Measurements from ENCODE around the gene SCO2. TPM values are rescaled to one million over a fixed set of nuclear protein-coding genes. Genes with fewer than 3 reads are reported as not detected.

Gene SCO2
- total RNA-seq, 1 donor from 2014 or later: 2.0 TPM

- no peaks in the 10 kb centered on the region for H3K36me3 Mint-ChIP-seq
- H3K27me3 Mint-ChIP-seq: peaks cover 43% of the 10 kb centered on the region
- no peak overlapping the region for H3K27ac Mint-ChIP-seq
- no peak overlapping the region for H3K4me3 Mint-ChIP-seq
- peaks cover 12% of the 10 kb centered on the region for H3K4me1 Mint-ChIP-seq (ENCODE audit: unreplicated experiment)
- no peaks in the 10 kb centered on the region for H3K9me3 Mint-ChIP-seq
- no peak for TF ChIP-seq CTCF (conservative IDR thresholded peaks at IDR 0.05)
- DNase-seq (ENCODE audit: extremely low spot score, unreplicated experiment): no peak
Measured at GRCh38 chr22:50560034-50560433, 34.6 kb upstream of the SCO2 start.

DNA sequence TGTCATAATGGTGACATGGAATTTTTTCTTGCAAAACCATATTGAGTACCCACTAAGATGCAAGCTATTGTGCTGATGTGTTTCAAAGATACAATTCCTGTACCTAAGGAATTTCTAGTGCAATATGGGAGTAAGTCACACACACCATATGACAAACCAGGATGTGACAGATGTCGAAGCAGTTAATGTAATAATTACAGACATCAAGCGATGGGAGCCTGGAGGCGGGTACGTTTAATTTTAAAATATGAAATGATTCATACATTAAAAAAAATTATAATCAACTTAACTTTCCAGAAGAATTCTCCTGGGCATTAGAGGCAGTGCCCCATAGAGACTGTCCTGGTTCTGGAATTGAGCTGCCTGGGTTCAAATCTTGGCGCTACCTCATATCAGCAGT is 31.3 kb upstream of the SCO2 start:
- Mint-ChIP-seq H3K27me3 (peaks cover 43% of the 10 kb centered on the region), H3K36me3 (no peaks in the 10 kb centered on the region), H3K27ac (no peak overlapping the region)

DNA sequence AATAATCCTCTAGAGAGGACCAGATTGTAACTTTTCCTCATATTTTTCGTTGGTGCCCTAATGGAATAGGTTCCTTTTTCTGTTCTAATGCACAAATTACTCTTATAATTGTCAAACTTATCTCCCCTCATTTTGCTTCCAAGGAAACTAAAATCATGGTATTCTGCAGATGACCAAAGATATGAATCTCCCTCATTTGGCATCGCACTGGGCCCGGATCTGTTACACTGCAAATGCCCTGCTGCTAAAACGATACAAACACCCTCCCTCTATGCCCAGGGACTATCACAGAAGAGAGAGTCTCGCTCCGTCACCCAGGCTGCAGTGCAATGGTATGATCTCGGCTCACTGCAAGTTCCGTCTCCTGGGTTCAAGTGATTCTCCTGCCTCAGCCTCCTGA is 27.9 kb upstream of the SCO2 start:
- Mint-ChIP-seq H3K27ac (no peak overlapping the region), H3K27me3 (peaks cover 20% of the 10 kb centered on the region), H3K9me3 (no peaks in the 10 kb centered on the region), H3K4me1 (ENCODE audit: unreplicated experiment) (no peaks in the 10 kb centered on the region), H3K4me3 (no peak overlapping the region), H3K36me3 (no peaks in the 10 kb centered on the region)
- DNase-seq (ENCODE audit: extremely low spot score, unreplicated experiment): no peak
- no peak for TF ChIP-seq CTCF (conservative IDR thresholded peaks at IDR 0.05)

More for the DNA sequence above, 31.3 kb upstream of the SCO2 start:
- H3K4me1 Mint-ChIP-seq (ENCODE audit: unreplicated experiment): no peaks in the 10 kb centered on the region
- no peaks in the 10 kb centered on the region for H3K9me3 Mint-ChIP-seq
- DNase-seq (ENCODE audit: extremely low spot score, unreplicated experiment): no peak
- H3K4me3 Mint-ChIP-seq: no peak overlapping the region
- no peak for TF ChIP-seq CTCF (conservative IDR thresholded peaks at IDR 0.05)

DNA sequence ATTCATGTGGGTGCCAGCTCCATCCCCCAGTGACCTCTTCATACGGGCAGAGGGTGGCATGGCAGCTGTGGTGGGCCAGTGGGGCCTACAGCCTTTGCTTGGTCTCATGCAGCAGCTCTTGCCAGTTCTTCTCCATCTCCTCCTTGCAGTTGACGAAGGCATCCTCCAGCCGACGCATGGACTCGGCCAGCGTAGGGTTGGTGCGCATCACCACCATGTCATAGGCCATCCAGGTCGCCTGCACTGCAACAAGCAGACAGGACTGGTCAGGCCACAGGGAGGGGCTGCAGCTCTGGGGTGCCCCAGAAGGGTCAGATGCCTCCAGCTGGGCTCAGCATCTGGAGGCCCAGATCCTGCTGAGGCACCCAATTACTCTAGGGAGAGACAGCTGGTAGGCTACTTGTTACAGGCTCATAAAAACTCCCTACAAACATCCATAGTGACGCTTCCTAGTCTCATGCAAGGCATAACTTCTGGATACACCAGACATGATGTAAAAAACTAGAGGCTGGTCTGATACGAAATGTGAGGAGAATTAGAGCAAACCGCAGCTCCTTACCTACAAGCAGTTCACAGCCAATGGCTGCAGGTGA is 25.9 kb upstream of the SCO2 start:
- Mint-ChIP-seq H3K4me3 (no peak overlapping the region), H3K4me1 (ENCODE audit: unreplicated experiment) (no peaks in the 10 kb centered on the region), H3K36me3 (no peaks in the 10 kb centered on the region), H3K9me3 (no peaks in the 10 kb centered on the region), H3K27ac (no peak overlapping the region), H3K27me3 (peaks cover 12% of the 10 kb centered on the region)
- no peak for TF ChIP-seq CTCF (conservative IDR thresholded peaks at IDR 0.05)
- no peak for DNase-seq (ENCODE audit: extremely low spot score, unreplicated experiment)

DNA sequence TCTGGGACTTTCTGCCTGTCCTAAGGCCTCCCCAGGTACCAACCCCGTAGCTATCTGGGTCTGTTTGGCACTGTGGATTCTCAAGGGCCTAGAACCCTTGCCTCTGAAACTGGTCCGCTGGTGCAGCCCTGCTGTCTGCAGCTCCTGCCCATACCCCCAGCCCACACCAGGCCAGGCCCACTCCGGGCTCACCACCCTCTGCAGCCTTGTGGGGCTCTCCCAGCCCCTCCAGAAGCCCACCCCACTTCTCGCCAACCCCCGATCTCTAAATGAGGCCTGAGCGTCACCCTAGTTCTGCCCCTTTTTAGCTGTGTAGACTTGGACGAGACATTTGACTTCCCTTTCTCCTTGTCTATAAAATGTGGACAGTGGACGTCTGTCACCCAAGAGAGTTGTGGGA is 25.0 kb upstream of the SCO2 start:
- H3K4me3 Mint-ChIP-seq: no peak overlapping the region
- H3K4me1 Mint-ChIP-seq (ENCODE audit: unreplicated experiment): no peaks in the 10 kb centered on the region
- no peak for TF ChIP-seq CTCF (conservative IDR thresholded peaks at IDR 0.05)
- H3K9me3 Mint-ChIP-seq: no peaks in the 10 kb centered on the region
- no peak overlapping the region for H3K27ac Mint-ChIP-seq
- H3K36me3 Mint-ChIP-seq: no peaks in the 10 kb centered on the region
- no peak for DNase-seq (ENCODE audit: extremely low spot score, unreplicated experiment)
- H3K27me3 Mint-ChIP-seq: peaks cover 6% of the 10 kb centered on the region

Measured in type B pancreatic cell (in vitro differentiated cells).